H1 (cell line): Measurements from ENCODE around the gene C16orf89. TPM values are rescaled to one million over a fixed set of nuclear protein-coding genes. Genes with fewer than 3 reads are reported as not detected.

Experiments used
- CTCF ChIA-PET: fragments of 300-600 bp; sonication (Branson Sonifier 250); formaldehyde crosslinking; loops from one replicate; lab custom pipeline; 2021; ENCODE audit not compliant: partially characterized antibody; lab: Charles Lee
- POLR2A ChIA-PET: fragments of 300-600 bp; sonication (Branson Sonifier 250); formaldehyde crosslinking; loops from one replicate; lab custom pipeline; 2021; ENCODE audit warnings: inconsistent platforms; ENCODE audit not compliant: partially characterized antibody; lab: Charles Lee
- DNase-seq, 2 experiments: peaks; one replicate each; pipeline versions ENCODE4 v3.0.0 to v3.0.0-alpha.2; 2010 to 2022; ENCODE audit warnings: low spot score in 2 of 2, low read depth in 1 of 2, mixed read lengths in 1 of 2
- FAIRE-seq: peaks from 2 replicates; lab custom pipeline; 2011; peaks lifted over from hg19 to GRCh38; lab: Jason Lieb, UNC
- H2AFZ ChIP-seq: 2 replicates; pipeline ENCODE4 v1.8.1; 2012; ENCODE audit warnings: low read length, inconsistent platforms
- H2AK5ac ChIP-seq: 2 replicates; pipeline ENCODE4 v1.6.1; 2013; ENCODE audit warnings: low read depth, low read length
- H2BK120ac ChIP-seq: replicated peaks from 2 replicates; pipeline ENCODE3; 2013; ENCODE audit warnings: low read depth, low read length, inconsistent platforms
- H2BK12ac ChIP-seq: 2 replicates; pipeline ENCODE4 v1.6.1; 2013; ENCODE audit warnings: low read depth, low read length
- H2BK15ac ChIP-seq: 2 replicates; pipeline ENCODE4 v1.6.1; 2013; ENCODE audit warnings: low read length
- H2BK20ac ChIP-seq: 2 replicates; pipeline ENCODE4 v1.6.1; 2013; ENCODE audit warnings: low read length
- H2BK5ac ChIP-seq: 2 replicates; pipeline ENCODE4 v1.6.1; 2013; ENCODE audit warnings: low read depth, low read length
- H3K14ac ChIP-seq: 2 replicates; pipeline ENCODE4 v1.6.1; 2013; ENCODE audit warnings: inconsistent platforms; ENCODE audit not compliant: insufficient read length
- H3K18ac ChIP-seq: 2 replicates; pipeline ENCODE4 v1.6.1; 2013; ENCODE audit warnings: low read length; ENCODE audit errors: extremely low read depth
- H3K23ac ChIP-seq: 2 replicates; pipeline ENCODE4 v1.6.1; 2013; ENCODE audit warnings: inconsistent platforms; ENCODE audit not compliant: insufficient read length
- H3K23me2 ChIP-seq: 2 replicates; pipeline ENCODE4 v1.6.1; 2013; ENCODE audit warnings: low read depth, low read length
- H3K27ac ChIP-seq: 2 replicates; pipeline ENCODE4 v1.6.1; 2011; ENCODE audit warnings: low read depth, low read length, inconsistent platforms
- H3K27me3 ChIP-seq, 4 experiments: replicated peaks in 1 of 4; 1 replicate in 1 of 4; 2 replicates in 3 of 4; pipeline versions ENCODE4 v1.6.1 to v1.8.1; 2011 to 2013; ENCODE audit warnings: low read length in 3 of 4, mild to moderate bottlenecking in 3 of 4, inconsistent platforms in 2 of 4, mixed read lengths in 2 of 4, moderate library complexity in 1 of 4; ENCODE audit not compliant: control insufficient read depth in 3 of 4, insufficient read depth in 3 of 4; ENCODE audit errors: extremely low read depth in 1 of 4
- H3K36me3 ChIP-seq, 4 experiments: 2 replicates each; pipeline versions ENCODE4 v1.6.1 to v1.8.1; 2011 to 2013; ENCODE audit warnings: mild to moderate bottlenecking in 4 of 4, low read length in 3 of 4, moderate library complexity in 2 of 4, control low read depth in 1 of 4, inconsistent platforms in 1 of 4; ENCODE audit not compliant: insufficient read depth in 4 of 4, control insufficient read depth in 2 of 4
- H3K4ac ChIP-seq: replicated peaks from 2 replicates; pipeline ENCODE3; 2013; ENCODE audit warnings: low read length, low read depth, mixed read lengths, inconsistent platforms; ENCODE audit not compliant: insufficient read length
- H3K4me1 ChIP-seq, 4 experiments: replicated peaks in 1 of 4; 1 replicate in 1 of 4; 2 replicates in 3 of 4; pipeline versions ENCODE4 v1.6.1 to v1.8.1; 2011 to 2013; ENCODE audit warnings: low read length in 3 of 4, inconsistent platforms in 2 of 4, mixed read lengths in 1 of 4; ENCODE audit not compliant: insufficient read depth in 4 of 4, control insufficient read depth in 3 of 4
- H3K4me2 ChIP-seq, 2 experiments: 2 replicates each; pipeline versions ENCODE4 v1.6.1 to v1.8.1; 2011 to 2013; ENCODE audit warnings: low read depth in 2 of 2, low read length in 2 of 2, control low read depth in 1 of 2, inconsistent platforms in 1 of 2, mild to moderate bottlenecking in 1 of 2; ENCODE audit not compliant: insufficient read depth in 1 of 2
- H3K4me3 ChIP-seq, 4 experiments: fragments of 200-600, 300-600 bp in 1 of 4; sonication (generic), shearing (Covaris generic), sonication (Bioruptor Twin) in 1 of 4; 2 replicates each; pipeline versions ENCODE4 v1.5.1 to v1.8.1; 2011 to 2016; ENCODE audit warnings: low read length in 4 of 4, low read depth in 3 of 4, control low read depth in 2 of 4, inconsistent platforms in 2 of 4, mild to moderate bottlenecking in 2 of 4, mixed read lengths in 1 of 4, moderate library complexity in 1 of 4; ENCODE audit not compliant: insufficient read depth in 2 of 4; ENCODE audit errors: extremely low read depth in 1 of 4
- H3K56ac ChIP-seq: replicated peaks from 2 replicates; pipeline ENCODE3; 2013; ENCODE audit warnings: low read depth, mild to moderate bottlenecking, mixed read lengths, low read length, inconsistent platforms; ENCODE audit not compliant: insufficient read length
- H3K79me1 ChIP-seq: 2 replicates; pipeline ENCODE4 v1.6.1; 2013; ENCODE audit warnings: low read depth, low read length, control low read depth
- H3K79me2 ChIP-seq, 2 experiments: 2 replicates each; pipeline versions ENCODE4 v1.6.1 to v1.8.1; 2012 to 2013; ENCODE audit warnings: low read length in 2 of 2, mild to moderate bottlenecking in 2 of 2, inconsistent platforms in 1 of 2; ENCODE audit not compliant: insufficient read depth in 2 of 2, control insufficient read depth in 1 of 2
- H3K9ac ChIP-seq, 4 experiments: replicated peaks in 1 of 4; 1 replicate in 1 of 4; 2 replicates in 3 of 4; pipeline versions ENCODE4 v1.6.1 to v1.8.1; 2011 to 2013; ENCODE audit warnings: low read depth in 3 of 4, low read length in 3 of 4, control low read depth in 2 of 4, mild to moderate bottlenecking in 2 of 4, moderate library complexity in 2 of 4, inconsistent platforms in 1 of 4; ENCODE audit errors: extremely low read depth in 1 of 4
- H3K9me3 ChIP-seq, 2 experiments: 2 replicates each; pipeline versions ENCODE4 v1.6.1 to v1.8.1; 2012 to 2013; ENCODE audit warnings: mild to moderate bottlenecking in 2 of 2, moderate library complexity in 2 of 2, control low read depth in 1 of 2, inconsistent platforms in 1 of 2, low read depth in 1 of 2, low read length in 1 of 2, mixed read lengths in 1 of 2; ENCODE audit not compliant: insufficient read depth in 2 of 2
- H4K20me1 ChIP-seq, 2 experiments: replicated peaks in 1 of 2; 2 replicates each; pipeline versions ENCODE3 to v1.8.1; 2011 to 2013; ENCODE audit warnings: inconsistent platforms in 2 of 2, low read length in 2 of 2, mild to moderate bottlenecking in 1 of 2; ENCODE audit not compliant: insufficient read depth in 2 of 2, control insufficient read depth in 1 of 2
- H4K5ac ChIP-seq: 2 replicates; pipeline ENCODE4 v1.6.1; 2013; ENCODE audit warnings: low read length, low read depth, mixed read lengths, inconsistent platforms; ENCODE audit not compliant: insufficient read length
- H4K8ac ChIP-seq: 2 replicates; pipeline ENCODE4 v1.8.0; 2013; ENCODE audit warnings: mild to moderate bottlenecking, moderate library complexity, low read length, inconsistent platforms; ENCODE audit not compliant: insufficient read depth; ENCODE audit errors: extremely low read depth
- H4K91ac ChIP-seq: replicated peaks from 2 replicates; pipeline ENCODE3; 2013; ENCODE audit warnings: low read length, mixed read lengths, inconsistent platforms; ENCODE audit not compliant: insufficient read length
- ATF3 ChIP-seq: IDR thresholded peaks from 2 replicates; pipeline ENCODE4 v1.6.1; 2011; ENCODE audit warnings: low read depth, mild to moderate bottlenecking, low read length; ENCODE audit not compliant: insufficient read depth
- GABPA ChIP-seq: IDR thresholded peaks from 2 replicates; pipeline ENCODE4 v1.6.1; 2011; ENCODE audit warnings: mild to moderate bottlenecking, low read length, moderate library complexity, borderline replicate concordance; ENCODE audit not compliant: insufficient read depth
- GTF2F1 ChIP-seq: IDR thresholded peaks from 2 replicates; pipeline ENCODE4 v1.6.1; 2012; ENCODE audit warnings: low read depth, low read length, improper control_type of control experiment, borderline replicate concordance
- MAX ChIP-seq: IDR thresholded peaks from 2 replicates; pipeline ENCODE4 v1.6.1; 2012; ENCODE audit warnings: inconsistent platforms
- NANOG ChIP-seq: IDR thresholded peaks from 2 replicates; pipeline ENCODE4 v1.6.1; 2011; ENCODE audit warnings: low read length, low read depth, mild to moderate bottlenecking, inconsistent platforms; ENCODE audit not compliant: insufficient read depth, poor library complexity, severe bottlenecking
- NRF1 ChIP-seq: IDR thresholded peaks from 2 replicates; pipeline ENCODE4 v1.6.1; 2011; ENCODE audit warnings: mild to moderate bottlenecking, low read depth, low read length, improper control_type of control experiment
- RAD21 ChIP-seq, 2 experiments: IDR thresholded peaks in 1 of 2; conservative IDR thresholded peaks in 1 of 2; 2 replicates each; pipeline ENCODE4 v1.6.1; 2011; ENCODE audit warnings: low read depth in 2 of 2, low read length in 2 of 2, improper control_type of control experiment in 1 of 2, inconsistent platforms in 1 of 2, mild to moderate bottlenecking in 1 of 2, moderate library complexity in 1 of 2
- SIN3A ChIP-seq, 2 experiments: IDR thresholded peaks in 1 of 2; conservative IDR thresholded peaks in 1 of 2; 2 replicates each; pipeline ENCODE4 v1.6.1; 2011 to 2012; ENCODE audit warnings: low read length in 2 of 2, improper control_type of control experiment in 1 of 2, low read depth in 1 of 2, mild to moderate bottlenecking in 1 of 2
- SIRT6 ChIP-seq: IDR thresholded peaks from one replicate; pipeline ENCODE4 v1.7.1; 2012; ENCODE audit warnings: low read length, inconsistent platforms
- TAF7 ChIP-seq: optimal IDR thresholded peaks from 2 replicates; pipeline ENCODE3; 2011; ENCODE audit warnings: low read depth, mild to moderate bottlenecking, inconsistent platforms, low read length, moderate library complexity, borderline replicate concordance
- YY1 ChIP-seq: IDR thresholded peaks from 2 replicates; pipeline ENCODE4 v1.6.1; 2011; ENCODE audit warnings: low read depth, mild to moderate bottlenecking, low read length
- WGBS, 2 experiments: shearing (Covaris generic) in 1 of 2; methylation state at CpG; one replicate each; pipeline versions ENCODE4 v1.1.6 to v1.1.7; 2013 to 2015; ENCODE audit warnings: low lambda C conversion rate in 2 of 2, mixed read lengths in 2 of 2, inconsistent platforms in 1 of 2, low coverage in 1 of 2, missing lambda C conversion rate in 1 of 2; ENCODE audit not compliant: insufficient replicate concordance in 2 of 2, insufficient coverage in 1 of 2, insufficient read length in 1 of 2; ENCODE audit errors: extremely low coverage in 1 of 2, missing lambda C conversion rate in 1 of 2; 5-methylcytosine and 5-hydroxymethylcytosine counted together
- polyA plus RNA-seq, 7 experiments: library from polyadenylated mRNA; depleted of rRNA in 3 of 7; stranded (reverse) in 5 of 7; unstranded in 2 of 7; fragments of >200 nt in 5 of 7; fragments of 200-250 nt in 2 of 7; gene quantifications; 1 replicate in 5 of 7; 2 replicates in 1 of 7; 4 replicates in 1 of 7; pipeline versions ENCODE4 v1.2.1 to v1.2.3, GENCODE V29; 2011 to 2013; ENCODE audit warnings: missing spikeins in 2 of 7, mixed read lengths in 2 of 7
- total RNA-seq: library from RNA; stranded (reverse); fragmentation: NEBNext Ultra II Directional; extraction: Animal tissue kit (Norgen Biotek cat#: 25700); gene quantifications from 2 replicates; pipeline ENCODE4 v1.2.1, GENCODE V29; 2021

Gene C16orf89
- total and polyA plus RNA-seq, 2 of the 8 experiments (the other 6 are each of a cell fraction or from before 2014, with no cell fraction given), result 6.7 to 9.9 TPM

GRCh38 chr16:5044011-5044540 is 21.7 kb downstream of the C16orf89 start:
- no peak overlapping the region for H2BK120ac ChIP-seq
- H3K79me2 ChIP-seq, result no peaks in the 10 kb centered on the region
- H4K5ac ChIP-seq, result no peak overlapping the region
- no peaks in the 10 kb centered on the region; a peak in 1 of 7 replicates for H3K4me1 ChIP-seq
- no peaks in the 10 kb centered on the region for H3K27me3 ChIP-seq
- no peak overlapping the region for H3K18ac ChIP-seq
- no peak overlapping the region for H3K14ac ChIP-seq
- no peak overlapping the region for H2AK5ac ChIP-seq
- H3K4me2 ChIP-seq, result no peak overlapping the region
- ChIA-PET CTCF (interaction anchor here (0.8 to 28.8 kb wide), 3 partner anchors 12 to 38 kb away, joined by 3 to 625 read pairs (median 111); partner anchors contain the start of gene ALG1), POLR2A (no interaction called here)
- no peak overlapping the region for H2BK5ac ChIP-seq
- no peak overlapping the region for H4K91ac ChIP-seq
- H3K4ac ChIP-seq, result no peak overlapping the region
- WGBS, 2 experiments, result 86% methylated on average over 8 of the region's 8 CpGs; no CpG with 5 or more reads in 1 of the 2 experiments
- H3K79me1 ChIP-seq, result no peaks in the 10 kb centered on the region
- no peak overlapping the region for H3K23ac ChIP-seq
- no peak overlapping the region for H4K8ac ChIP-seq
- H3K9me3 ChIP-seq, result no peaks in the 10 kb centered on the region
- no peak overlapping the region for H2AFZ ChIP-seq
- H3K27ac ChIP-seq, result no peak overlapping the region
- H2BK15ac ChIP-seq, result no peak overlapping the region
- H2BK12ac ChIP-seq, result no peak overlapping the region
- no peak overlapping the region for H3K9ac ChIP-seq
- H3K23me2 ChIP-seq, result no peaks in the 10 kb centered on the region
- FAIRE-seq (no peak), DNase-seq (no peak)
- no peak overlapping the region for H3K4me3 ChIP-seq
- H3K36me3 ChIP-seq, result no peaks in the 10 kb centered on the region
- H2BK20ac ChIP-seq, result no peak overlapping the region
- no peaks in the 10 kb centered on the region for H4K20me1 ChIP-seq
- no peak overlapping the region for H3K56ac ChIP-seq
- TF ChIP-seq NRF1, result no peak
- no peak for TF ChIP-seq YY1
- no peak for TF ChIP-seq ATF3
- TF ChIP-seq MAX, result no peak
- TF ChIP-seq GABPA, result no peak
- TF ChIP-seq GTF2F1, result no peak
- TF ChIP-seq RAD21 (IDR thresholded peaks at IDR 0.05 in 1 of 2, conservative IDR thresholded peaks at IDR 0.05 in 1 of 2; ENCODE audit: low read depth in 2 of 2, low read length in 2 of 2), result no peak
- TF ChIP-seq TAF7, result no peak
- no peak for TF ChIP-seq NANOG
- no peak for TF ChIP-seq SIN3A (conservative IDR thresholded peaks at IDR 0.05 in 1 of 2, IDR thresholded peaks at IDR 0.05 in 1 of 2; ENCODE audit: low read depth in 1 of 2, low read length in 2 of 2)
- no peak for TF ChIP-seq SIRT6
